ENCODE measurements around the gene GALR3. TPM values are rescaled to one million over a fixed set of nuclear protein-coding genes. Genes with fewer than 3 reads are reported as not detected.

GALR3 gene
- total and polyA plus RNA-seq, 2 of the 8 experiments (the other 6 are each of a cell fraction or from before 2014, with no cell fraction given): 0.84 to 1.1 TPM

DNA sequence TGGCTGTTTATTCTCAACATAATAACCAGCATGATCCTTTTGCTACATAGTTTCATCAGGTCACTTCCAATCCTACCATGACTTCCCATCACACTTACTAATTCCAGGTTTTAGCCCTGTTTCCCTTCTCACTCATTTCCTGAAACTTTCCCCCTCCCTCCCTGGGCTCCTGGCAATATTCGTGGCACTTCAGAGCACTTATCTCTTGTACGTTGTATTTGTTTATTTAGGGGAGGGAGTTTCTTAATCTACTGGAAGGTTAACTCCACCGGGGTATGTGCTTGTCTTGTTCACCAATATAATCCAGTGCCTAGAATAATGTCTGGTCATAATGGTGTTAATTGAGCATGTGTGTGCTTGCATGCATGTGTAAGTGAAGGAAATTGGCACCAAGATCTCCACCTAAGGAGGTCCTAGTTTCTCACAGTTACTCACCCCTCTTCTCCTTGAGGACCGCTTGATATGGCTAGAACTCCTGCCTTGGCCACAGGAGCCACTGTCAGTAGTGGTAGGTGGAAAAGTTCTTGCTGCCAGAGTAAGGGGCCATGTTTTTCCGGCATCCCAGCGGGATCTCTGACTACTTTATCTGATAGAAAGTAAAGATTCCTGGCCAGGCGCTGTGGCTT, 37.7 kb downstream of the GALR3 start:
- no peak overlapping the region for H3K9ac ChIP-seq (replicated peaks in 1 of 4; ENCODE audit: extremely low read depth in 1 of 4, low read depth in 3 of 4, low read length in 3 of 4)
- WGBS, 2 experiments (ENCODE audit: extremely low coverage in 1 of 2, insufficient coverage in 1 of 2, insufficient read length in 1 of 2, insufficient replicate concordance in 2 of 2, low coverage in 1 of 2, low lambda C conversion rate in 2 of 2, missing lambda C conversion rate in 1 of 2): 93% methylated on average over 7 of the region's 7 CpGs; no CpG with 5 or more reads in 1 of the 2 experiments
- TF ChIP-seq HDAC6 (IDR thresholded peaks at IDR 0.05; ENCODE audit: low read depth, low read length) (no peak), EZH2 (IDR thresholded peaks at IDR 0.05; ENCODE audit: low read depth, low read length, severe bottlenecking) (no peak), ZNF274 (IDR thresholded peaks at IDR 0.05; ENCODE audit: borderline replicate concordance, extremely low read depth, low read length) (no peak), KDM4A (IDR thresholded peaks at IDR 0.05; ENCODE audit: low read depth, low read length, severe bottlenecking) (no peak), POLR2A (IDR thresholded peaks at IDR 0.05; ENCODE audit: control extremely low read depth in 1 of 2, low read depth in 2 of 2, low read length in 2 of 2) (no peak), JUND (IDR thresholded peaks at IDR 0.05; ENCODE audit: low read length) (no peak), TEAD4 (IDR thresholded peaks at IDR 0.05; ENCODE audit: low read depth, low read length) (no peak), CREB1 (IDR thresholded peaks at IDR 0.05) (no peak), NANOG (IDR thresholded peaks at IDR 0.05; ENCODE audit: insufficient read depth, low read depth, low read length, poor library complexity, severe bottlenecking) (no peak), NRF1 (IDR thresholded peaks at IDR 0.05; ENCODE audit: low read depth, low read length) (no peak), CEBPB (IDR thresholded peaks at IDR 0.05; ENCODE audit: low read depth, low read length) (no peak), ASH2L (IDR thresholded peaks at IDR 0.05; ENCODE audit: low read length) (no peak), TAF7 (optimal IDR thresholded peaks at IDR 0.05; ENCODE audit: borderline replicate concordance, low read depth, low read length) (no peak), POU5F1 (IDR thresholded peaks at IDR 0.05; ENCODE audit: low read depth, low read length) (no peak), EGR1 (IDR thresholded peaks at IDR 0.05; ENCODE audit: borderline replicate concordance, low read depth, low read length) (no peak)

More for the DNA sequence above, 37.7 kb downstream of the GALR3 start:
- Histone ChIP-seq H2BK120ac (replicated peaks; ENCODE audit: low read depth, low read length) (no peak overlapping the region), H3K23me2 (ENCODE audit: low read depth, low read length) (no peaks in the 10 kb centered on the region), H3K23ac (ENCODE audit: insufficient read length) (no peak overlapping the region), H3K4ac (replicated peaks; ENCODE audit: insufficient read length, low read depth, low read length) (no peak overlapping the region), H3K79me2 (ENCODE audit: control insufficient read depth in 1 of 2, insufficient read depth in 2 of 2, low read length in 2 of 2) (peaks cover 0 to 10% of the 10 kb centered on the region in 2 experiments; a peak in 1 of 4 replicates), H4K5ac (ENCODE audit: insufficient read length, low read depth, low read length) (no peak overlapping the region), H3K27me3 (replicated peaks in 1 of 4; ENCODE audit: control insufficient read depth in 3 of 4, extremely low read depth in 1 of 4, insufficient read depth in 3 of 4, low read length in 3 of 4) (no peaks in the 10 kb centered on the region), H2BK20ac (ENCODE audit: low read length) (no peak overlapping the region), H3K4me1 (replicated peaks in 1 of 4; ENCODE audit: control insufficient read depth in 3 of 4, insufficient read depth in 4 of 4, low read length in 3 of 4) (no peaks in the 10 kb centered on the region), H2AK5ac (ENCODE audit: low read depth, low read length) (no peak overlapping the region), H4K8ac (ENCODE audit: extremely low read depth, insufficient read depth, low read length) (no peak overlapping the region), H3K4me2 (ENCODE audit: insufficient read depth in 1 of 2, low read depth in 2 of 2, low read length in 2 of 2) (no peak overlapping the region), H3K36me3 (ENCODE audit: control insufficient read depth in 2 of 4, insufficient read depth in 4 of 4, low read length in 3 of 4) (peaks cover 43 to 92% (median 76%) of the 10 kb centered on the region in 4 experiments), H2BK12ac (ENCODE audit: low read depth, low read length) (no peak overlapping the region), H2BK5ac (ENCODE audit: low read depth, low read length) (no peak overlapping the region), H3K56ac (replicated peaks; ENCODE audit: insufficient read length, low read depth, low read length) (no peak overlapping the region), H3K79me1 (ENCODE audit: low read depth, low read length) (peaks cover 2% of the 10 kb centered on the region), H3K27ac (ENCODE audit: low read depth, low read length) (no peak overlapping the region), H4K91ac (replicated peaks; ENCODE audit: insufficient read length, low read length) (no peak overlapping the region), H4K20me1 (replicated peaks in 1 of 2; ENCODE audit: control insufficient read depth in 1 of 2, insufficient read depth in 2 of 2, low read length in 2 of 2) (peaks cover 4 to 8% of the 10 kb centered on the region in 2 experiments), H3K9me3 (ENCODE audit: insufficient read depth in 2 of 2, low read depth in 1 of 2, low read length in 1 of 2) (no peaks in the 10 kb centered on the region), H3K14ac (ENCODE audit: insufficient read length) (no peak overlapping the region), H2BK15ac (ENCODE audit: low read length) (no peak overlapping the region), H3K4me3 (ENCODE audit: extremely low read depth in 1 of 4, insufficient read depth in 2 of 4, low read depth in 3 of 4, low read length in 4 of 4) (no peak overlapping the region), H2AFZ (ENCODE audit: low read length) (no peak overlapping the region), H3K18ac (ENCODE audit: extremely low read depth, low read length) (no peak overlapping the region)
- ChIA-PET CTCF (ENCODE audit: partially characterized antibody) (interaction anchor here (0.6 to 5.1 kb wide), 8 partner anchors 7 to 317 kb away, joined by 3 to 80 read pairs (median 6); partner anchors contain the start of gene GALR3), POLR2A (ENCODE audit: partially characterized antibody) (interaction anchor here (1.0 to 8.8 kb wide), 8 partner anchors 7 to 66 kb away, joined by 3 to 86 read pairs (median 10); partner anchors contain the start of gene EIF3L)
- DNase-seq (ENCODE audit: low read depth in 1 of 2, low spot score in 2 of 2) (no peak), FAIRE-seq (no peak)

Measured in H1 (cell line).